ENCODE measurements around the gene TMEM234. TPM values are rescaled to one million over a fixed set of nuclear protein-coding genes. Genes with fewer than 3 reads are reported as not detected.

Gene TMEM234
- total and polyA plus RNA-seq, 2 of the 4 experiments (the other 2 are of a cell fraction), result 10.8 to 22.7 TPM

DNA sequence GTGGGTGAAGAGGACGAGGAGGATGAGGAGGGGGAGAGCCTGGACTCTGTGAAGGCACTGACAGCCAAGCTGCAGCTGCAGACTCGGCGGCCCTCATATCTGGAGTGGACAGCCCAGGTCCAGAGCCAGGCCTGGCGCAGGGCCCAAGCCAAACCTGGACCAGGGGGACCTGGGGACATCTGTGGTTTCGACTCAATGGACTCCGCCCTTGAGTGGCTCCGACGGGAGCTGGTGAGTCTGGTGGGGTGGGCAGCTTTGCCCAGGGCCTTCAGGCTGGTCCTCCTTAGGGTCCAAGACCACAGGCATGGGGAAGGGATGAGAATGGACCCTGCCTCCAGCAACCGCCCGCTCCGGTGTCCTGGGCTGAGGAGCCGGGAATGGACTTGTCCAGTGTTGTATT, 25.3 kb upstream of the TMEM234 start:
- Histone ChIP-seq H3K27me3 (ENCODE audit: control insufficient read depth, insufficient read depth, low read length) (no peaks in the 10 kb centered on the region; the same call in 1 of the 2 replicates), H3K27ac (ENCODE audit: insufficient read depth, low read length) (peak overlapping the region; percentile 54; the same call in 1 of the 2 replicates), H3K4me2 (ENCODE audit: low read depth, low read length) (no peak overlapping the region), H3K9ac (ENCODE audit: low read depth, low read length) (no peak overlapping the region), H3K36me3 (ENCODE audit: control insufficient read depth, insufficient read depth, low read length) (no peaks in the 10 kb centered on the region), H2BK120ac (ENCODE audit: low read depth, low read length) (peak overlapping the region; percentile 86), H2BK5ac (ENCODE audit: low read depth, low read length, poor library complexity, severe bottlenecking) (peak overlapping the region; percentile 42), H4K5ac (ENCODE audit: low read depth, low read length) (peak overlapping the region; percentile 27; the same call in 1 of the 2 replicates), H3K23ac (ENCODE audit: low read depth, low read length) (no peak overlapping the region), H3K56ac (ENCODE audit: extremely low read depth, insufficient read depth, low read length) (no peak overlapping the region), H3K4me3 (ENCODE audit: insufficient read depth, low read depth, low read length) (no peak overlapping the region), H3K9me1 (ENCODE audit: insufficient read depth, low read length) (peaks cover 11% of the 10 kb centered on the region), H3K9me3 (ENCODE audit: control insufficient read depth, insufficient read depth, low read length) (no peaks in the 10 kb centered on the region), H4K91ac (ENCODE audit: insufficient read depth, low read depth, low read length) (peak overlapping the region; percentile 72), H3K14ac (replicated peaks; ENCODE audit: low read depth, low read length) (peak overlapping the region; percentile 76; the same call in 1 of the 2 replicates), H3K79me1 (ENCODE audit: low read depth in 1 of 2, low read length in 2 of 2) (peaks cover 0 to 5% of the 10 kb centered on the region in 2 experiments; a peak in 2 of 4 replicates), H2BK15ac (ENCODE audit: low read depth, low read length) (peak overlapping the region; percentile 81; the same call in 1 of the 3 replicates), H2AK5ac (ENCODE audit: low read depth, low read length) (peak overlapping the region; percentile 77; the same call in 1 of the 2 replicates), H4K20me1 (ENCODE audit: insufficient read depth, low read length) (no peaks in the 10 kb centered on the region), H2AFZ (replicated peaks; ENCODE audit: low read length, poor library complexity) (peak overlapping the region; percentile 84), H2AK9ac (replicated peaks; ENCODE audit: low read depth, low read length, poor library complexity) (peak overlapping the region; percentile 84), H3K4ac (ENCODE audit: low read depth, low read length) (peak overlapping the region; percentile 94), H2BK20ac (ENCODE audit: low read depth, low read length) (peak overlapping the region; percentile 81), H3K4me1 (ENCODE audit: control insufficient read depth, insufficient read depth, low read length) (peaks cover 18% of the 10 kb centered on the region), H4K8ac (ENCODE audit: low read depth in 2 of 2, low read length in 2 of 2) (peak overlapping the region; percentile 58 to 70; a peak in 3 of 4 replicates), H3K18ac (ENCODE audit: low read depth, low read length) (peak overlapping the region; percentile 45)
- BruUV-seq (replicated peaks), result no TSS peak
- ATAC-seq (ENCODE audit: low read depth) (no peak), DNase-seq (no peak)
- in situ Hi-C loops (cut with MboI; ENCODE audit: low sequenced_read_pairs) (no loop called here), dilution Hi-C loops (cut with HindIII; ENCODE audit: low sequenced_read_pairs, unreplicated experiment) (no loop called here), intact Hi-C loops (cut with micrococcal nuclease) (no loop called here)
- POLR2A ChIA-PET (ENCODE audit: unreplicated experiment), result interaction anchor here (0.6 kb wide), 1 partner anchor 69 kb away, joined by 3 read pairs; no protein-coding TSS in a partner anchor
- CTCF ChIA-PET, result interaction anchor here (1.1 to 1.5 kb wide), 3 partner anchors 32 to 76 kb away, joined by 3 to 6 read pairs (median 3); no protein-coding TSS in a partner anchor
- TF ChIP-seq MXI1 (IDR thresholded peaks at IDR 0.05; ENCODE audit: borderline replicate concordance, low read depth, low read length), result no peak
- TF ChIP-seq NFE2L2 (IDR thresholded peaks at IDR 0.05; ENCODE audit: low read depth, low read length), result no peak
- TF ChIP-seq MAZ (IDR thresholded peaks at IDR 0.05; ENCODE audit: borderline replicate concordance, low read depth, low read length), result no peak
- no peak for TF ChIP-seq FOS (IDR thresholded peaks at IDR 0.05; ENCODE audit: low read depth, low read length)
- no peak for TF ChIP-seq CTCF (conservative IDR thresholded peaks at IDR 0.05; ENCODE audit: low read depth, low read length)
- TF ChIP-seq SMC3 (IDR thresholded peaks at IDR 0.05; ENCODE audit: low read depth, low read length), result no peak
- TF ChIP-seq, protein P1, sequence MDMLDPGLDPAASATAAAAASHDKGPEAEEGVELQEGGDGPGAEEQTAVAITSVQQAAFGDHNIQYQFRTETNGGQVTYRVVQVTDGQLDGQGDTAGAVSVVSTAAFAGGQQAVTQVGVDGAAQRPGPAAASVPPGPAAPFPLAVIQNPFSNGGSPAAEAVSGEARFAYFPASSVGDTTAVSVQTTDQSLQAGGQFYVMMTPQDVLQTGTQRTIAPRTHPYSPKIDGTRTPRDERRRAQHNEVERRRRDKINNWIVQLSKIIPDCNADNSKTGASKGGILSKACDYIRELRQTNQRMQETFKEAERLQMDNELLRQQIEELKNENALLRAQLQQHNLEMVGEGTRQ (IDR thresholded peaks at IDR 0.05; ENCODE audit: low read depth, low read length), result no peak
- no peak for TF ChIP-seq BHLHE40 (IDR thresholded peaks at IDR 0.05; ENCODE audit: low read depth, low read length)
- no peak for TF ChIP-seq MAFK (IDR thresholded peaks at IDR 0.05; ENCODE audit: low read depth, low read length)
- TF ChIP-seq RAD21 (IDR thresholded peaks at IDR 0.05; ENCODE audit: low read length), result no peak
- TF ChIP-seq POLR2A (IDR thresholded peaks at IDR 0.05; ENCODE audit: low read depth, low read length), result no peak
- no peak for TF ChIP-seq RCOR1 (IDR thresholded peaks at IDR 0.05; ENCODE audit: insufficient replicate concordance, low read length)
- TF ChIP-seq CHD1 (IDR thresholded peaks at IDR 0.05; ENCODE audit: low read depth, low read length), result no peak
- TF ChIP-seq CEBPB (IDR thresholded peaks at IDR 0.05; ENCODE audit: low read depth, low read length), result no peak
- 67% methylated on average over 3 of the region's 12 CpGs; no CpG with 5 or more reads in 1 of the 2 experiments for WGBS, 2 experiments (ENCODE audit: extremely low coverage in 2 of 2, insufficient read length in 1 of 2)
